ENCODE measurements around the gene SCUBE3. TPM values are rescaled to one million over a fixed set of nuclear protein-coding genes. Genes with fewer than 3 reads are reported as not detected.

SCUBE3 gene
- total RNA-seq, 2 experiments from 2014 or later: not detected

DNA sequence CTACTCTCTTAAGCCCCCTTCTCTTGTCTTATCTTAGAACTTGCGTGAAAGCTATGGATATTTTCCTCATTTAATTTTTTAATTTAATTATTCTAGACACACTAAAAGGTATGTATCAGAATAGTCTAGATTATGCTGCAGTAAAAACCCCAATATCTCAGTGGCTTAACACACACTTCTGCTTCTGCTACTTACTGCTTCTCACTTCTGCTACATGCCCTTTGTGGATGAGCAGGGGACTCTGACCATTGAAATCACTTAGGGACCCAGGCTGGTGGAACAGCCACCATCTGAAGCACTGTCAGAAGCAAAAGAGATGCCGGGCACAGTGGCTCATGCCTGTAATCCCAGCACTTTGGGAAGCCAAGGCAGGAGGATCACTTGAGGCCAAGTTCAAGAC lies 27.2 kb upstream of the SCUBE3 start:
- Mint-ChIP-seq H3K27ac (no peak overlapping the region), H3K9me3 (no peaks in the 10 kb centered on the region), H3K36me3 (ENCODE audit: low read depth) (no peaks in the 10 kb centered on the region), H3K4me1 (ENCODE audit: low read depth) (no peaks in the 10 kb centered on the region), H3K4me3 (no peak overlapping the region), H3K27me3 (peaks cover 33% of the 10 kb centered on the region)
- DNase-seq: no peak
- no peak for ATAC-seq (ENCODE audit: poor library complexity)
- no peak overlapping the region for H3K27ac ChIP-seq (ENCODE audit: low read depth in 1 of 2, low read length in 2 of 2)
- TF ChIP-seq, protein P1, sequence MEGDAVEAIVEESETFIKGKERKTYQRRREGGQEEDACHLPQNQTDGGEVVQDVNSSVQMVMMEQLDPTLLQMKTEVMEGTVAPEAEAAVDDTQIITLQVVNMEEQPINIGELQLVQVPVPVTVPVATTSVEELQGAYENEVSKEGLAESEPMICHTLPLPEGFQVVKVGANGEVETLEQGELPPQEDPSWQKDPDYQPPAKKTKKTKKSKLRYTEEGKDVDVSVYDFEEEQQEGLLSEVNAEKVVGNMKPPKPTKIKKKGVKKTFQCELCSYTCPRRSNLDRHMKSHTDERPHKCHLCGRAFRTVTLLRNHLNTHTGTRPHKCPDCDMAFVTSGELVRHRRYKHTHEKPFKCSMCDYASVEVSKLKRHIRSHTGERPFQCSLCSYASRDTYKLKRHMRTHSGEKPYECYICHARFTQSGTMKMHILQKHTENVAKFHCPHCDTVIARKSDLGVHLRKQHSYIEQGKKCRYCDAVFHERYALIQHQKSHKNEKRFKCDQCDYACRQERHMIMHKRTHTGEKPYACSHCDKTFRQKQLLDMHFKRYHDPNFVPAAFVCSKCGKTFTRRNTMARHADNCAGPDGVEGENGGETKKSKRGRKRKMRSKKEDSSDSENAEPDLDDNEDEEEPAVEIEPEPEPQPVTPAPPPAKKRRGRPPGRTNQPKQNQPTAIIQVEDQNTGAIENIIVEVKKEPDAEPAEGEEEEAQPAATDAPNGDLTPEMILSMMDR (IDR thresholded peaks at IDR 0.05): no peak
- no peaks in the 10 kb centered on the region for H3K36me3 ChIP-seq (ENCODE audit: insufficient read depth, low read length)
- POLR2A ChIA-PET: no interaction called here
- intact Hi-C loops (cut with DNase I, micrococcal nuclease): no loop called here
- no peak overlapping the region for H3K4me3 ChIP-seq (ENCODE audit: low read length)
- H3K9me3 ChIP-seq (ENCODE audit: control insufficient read depth in 1 of 2, insufficient read depth in 1 of 2, low read length in 2 of 2): no peaks in the 10 kb centered on the region
- peaks cover 5 to 12% of the 10 kb centered on the region in 2 experiments for H3K27me3 ChIP-seq (ENCODE audit: control insufficient read depth in 1 of 2, insufficient read depth in 2 of 2, low read length in 2 of 2)
- no peaks in the 10 kb centered on the region for H3K4me1 ChIP-seq (ENCODE audit: insufficient read depth, low read length)
- CTCF ChIA-PET: no interaction called here

DNA sequence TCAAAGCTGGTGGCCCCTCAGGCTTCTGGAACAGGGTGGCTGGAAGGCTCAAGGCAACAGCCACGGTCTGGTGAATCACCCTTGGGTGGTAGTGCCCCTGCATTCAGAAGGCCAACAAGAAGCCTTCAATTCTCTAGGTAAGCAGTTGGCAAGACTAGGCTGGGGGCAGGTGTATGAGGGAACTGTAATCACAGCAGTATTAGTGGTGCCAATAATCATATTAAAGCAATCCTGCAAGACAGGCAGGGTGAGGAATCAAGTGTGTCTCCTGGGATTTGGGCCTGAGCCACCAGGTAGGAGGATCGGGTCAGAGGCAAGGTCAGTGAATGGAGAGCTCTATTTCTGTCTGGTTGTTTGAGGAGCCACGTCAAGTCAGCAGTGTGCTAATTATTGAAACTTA lies 24.9 kb upstream of the SCUBE3 start:
- Histone ChIP-seq H3K4me1 (ENCODE audit: insufficient read depth, low read length) (no peaks in the 10 kb centered on the region), H3K27me3 (ENCODE audit: control insufficient read depth in 1 of 2, insufficient read depth in 2 of 2, low read length in 2 of 2) (peaks cover 0 to 6% of the 10 kb centered on the region in 2 experiments), H3K36me3 (ENCODE audit: insufficient read depth, low read length) (no peaks in the 10 kb centered on the region), H3K9me3 (ENCODE audit: control insufficient read depth in 1 of 2, insufficient read depth in 1 of 2, low read length in 2 of 2) (no peaks in the 10 kb centered on the region), H3K4me3 (ENCODE audit: low read length) (no peak overlapping the region), H3K27ac (ENCODE audit: low read depth in 1 of 2, low read length in 2 of 2) (no peak overlapping the region)
- TF ChIP-seq, protein P1 (IDR thresholded peaks at IDR 0.05): no peak
- intact Hi-C loops (cut with DNase I, micrococcal nuclease): no loop called here
- Mint-ChIP-seq H3K4me1 (ENCODE audit: low read depth) (no peaks in the 10 kb centered on the region), H3K36me3 (ENCODE audit: low read depth) (no peaks in the 10 kb centered on the region), H3K27ac (no peak overlapping the region), H3K9me3 (no peaks in the 10 kb centered on the region), H3K27me3 (peaks cover 20% of the 10 kb centered on the region), H3K4me3 (no peak overlapping the region)
- ChIA-PET POLR2A (no interaction called here), CTCF (no interaction called here)
- no peak for ATAC-seq (ENCODE audit: poor library complexity)
- DNase-seq: no peak

DNA sequence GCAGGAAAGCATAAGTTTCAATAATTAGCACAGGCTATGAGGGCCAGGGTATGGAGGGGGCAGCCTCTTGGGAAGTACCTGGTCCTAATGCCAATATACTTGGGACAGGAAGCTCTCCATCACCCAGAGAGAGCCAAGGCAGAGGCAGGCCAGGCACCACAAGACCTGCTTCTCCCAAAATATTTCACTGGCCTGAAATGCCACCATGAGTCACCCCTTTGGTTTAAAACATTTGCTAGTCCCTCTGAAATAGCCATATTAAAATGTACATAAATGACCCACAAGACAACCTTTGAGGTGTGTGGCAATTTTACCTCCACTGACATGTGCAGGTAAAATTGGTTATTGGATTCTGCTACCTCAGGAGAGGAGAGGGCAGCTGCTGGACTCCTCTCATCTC lies 23.4 kb upstream of the SCUBE3 start:
- no peak for ATAC-seq (ENCODE audit: poor library complexity)
- H3K27ac Mint-ChIP-seq: no peak overlapping the region
- H3K4me1 ChIP-seq (ENCODE audit: insufficient read depth, low read length): no peaks in the 10 kb centered on the region
- H3K27ac ChIP-seq (ENCODE audit: low read depth in 1 of 2, low read length in 2 of 2): no peak overlapping the region
- H3K4me3 ChIP-seq (ENCODE audit: low read length): no peak overlapping the region
- TF ChIP-seq, protein P1 (IDR thresholded peaks at IDR 0.05): no peak
- no peaks in the 10 kb centered on the region for H3K4me1 Mint-ChIP-seq (ENCODE audit: low read depth)
- H3K27me3 Mint-ChIP-seq: peaks cover 8% of the 10 kb centered on the region
- CTCF ChIA-PET: no interaction called here
- no peaks in the 10 kb centered on the region for H3K36me3 Mint-ChIP-seq (ENCODE audit: low read depth)
- H3K27me3 ChIP-seq (ENCODE audit: control insufficient read depth in 1 of 2, insufficient read depth in 2 of 2, low read length in 2 of 2): peaks cover 0 to 6% of the 10 kb centered on the region in 2 experiments
- no peak for DNase-seq
- POLR2A ChIA-PET: no interaction called here
- H3K9me3 ChIP-seq (ENCODE audit: control insufficient read depth in 1 of 2, insufficient read depth in 1 of 2, low read length in 2 of 2): no peaks in the 10 kb centered on the region
- intact Hi-C loops (cut with DNase I, micrococcal nuclease): no loop called here
- H3K4me3 Mint-ChIP-seq: no peak overlapping the region
- H3K36me3 ChIP-seq (ENCODE audit: insufficient read depth, low read length): no peaks in the 10 kb centered on the region
- no peaks in the 10 kb centered on the region for H3K9me3 Mint-ChIP-seq

Measured in CD4-positive, alpha-beta T cell (primary cell).